GM18526 (cell line): ENCODE results near the gene CRB1.

Experiments
- POLR2A ChIP-seq: IDR thresholded peaks from 3 replicates; pipeline ENCODE4 v1.6.1; 2011; ENCODE audit not compliant: insufficient read length; ENCODE audit errors: extremely low read depth

CRB1 gene

GRCh38 chr1:197284325-197284724 lies 16.3 kb downstream of the CRB1 start:
- no peak for TF ChIP-seq POLR2A

GRCh38 chr1:197284966-197285365 lies 16.9 kb downstream of the CRB1 start:
- no peak for TF ChIP-seq POLR2A

GRCh38 chr1:197285526-197286205 lies 17.6 kb downstream of the CRB1 start:
- no peak for TF ChIP-seq POLR2A

- TF ChIP-seq POLR2A: no peak
Measured at GRCh38 chr1:197286634-197287033, 18.6 kb downstream of the CRB1 start.

- TF ChIP-seq POLR2A: no peak
Measured at GRCh38 chr1:197287863-197288262, 19.8 kb downstream of the CRB1 start.

- TF ChIP-seq POLR2A: no peak
Measured at GRCh38 chr1:197302775-197303174, 34.7 kb downstream of the CRB1 start.

- TF ChIP-seq POLR2A: no peak
Measured at GRCh38 chr1:197303463-197303862, 35.4 kb downstream of the CRB1 start.

GRCh38 chr1:197304638-197305200 lies 36.7 kb downstream of the CRB1 start:
- no peak for TF ChIP-seq POLR2A

GRCh38 chr1:197305925-197306324 lies 37.9 kb downstream of the CRB1 start:
- TF ChIP-seq POLR2A: no peak

GRCh38 chr1:197306381-197307062 lies 38.5 kb downstream of the CRB1 start:
- TF ChIP-seq POLR2A: no peak

- TF ChIP-seq POLR2A: no peak
Measured at GRCh38 chr1:197307136-197307535, 39.1 kb downstream of the CRB1 start.

GRCh38 chr1:197307551-197307950 lies 39.5 kb downstream of the CRB1 start:
- TF ChIP-seq POLR2A: no peak

- no peak for TF ChIP-seq POLR2A
Measured at GRCh38 chr1:197311081-197311480, 43.0 kb downstream of the CRB1 start.

- TF ChIP-seq POLR2A: no peak
Measured at GRCh38 chr1:197312163-197312562, 44.1 kb downstream of the CRB1 start.

GRCh38 chr1:197313713-197314112 lies 45.7 kb downstream of the CRB1 start:
- TF ChIP-seq POLR2A: no peak

GRCh38 chr1:197314682-197315081 lies 46.6 kb downstream of the CRB1 start:
- no peak for TF ChIP-seq POLR2A
